GM20000 (cell line): Measurements from ENCODE around the gene TGFB1I1.
"Not testable (repeated sequence)": the region's sequence is repeated elsewhere in the genome, so short reads cannot be mapped to it uniquely, and the experiment has no call there.

Experiments used
- DNase-seq: peaks from one replicate; pipeline ENCODE4 v3.0.0; 2012; ENCODE audit warnings: low spot score
- TF ChIP-seq, protein P1 (sequence below): IDR thresholded peaks from 2 replicates; pipeline ENCODE4 v1.5.1; 2012; ENCODE audit warnings: mild to moderate bottlenecking, control low read depth; ENCODE audit errors: extremely low read depth, missing control alignments

The TGFB1I1 gene

DNA sequence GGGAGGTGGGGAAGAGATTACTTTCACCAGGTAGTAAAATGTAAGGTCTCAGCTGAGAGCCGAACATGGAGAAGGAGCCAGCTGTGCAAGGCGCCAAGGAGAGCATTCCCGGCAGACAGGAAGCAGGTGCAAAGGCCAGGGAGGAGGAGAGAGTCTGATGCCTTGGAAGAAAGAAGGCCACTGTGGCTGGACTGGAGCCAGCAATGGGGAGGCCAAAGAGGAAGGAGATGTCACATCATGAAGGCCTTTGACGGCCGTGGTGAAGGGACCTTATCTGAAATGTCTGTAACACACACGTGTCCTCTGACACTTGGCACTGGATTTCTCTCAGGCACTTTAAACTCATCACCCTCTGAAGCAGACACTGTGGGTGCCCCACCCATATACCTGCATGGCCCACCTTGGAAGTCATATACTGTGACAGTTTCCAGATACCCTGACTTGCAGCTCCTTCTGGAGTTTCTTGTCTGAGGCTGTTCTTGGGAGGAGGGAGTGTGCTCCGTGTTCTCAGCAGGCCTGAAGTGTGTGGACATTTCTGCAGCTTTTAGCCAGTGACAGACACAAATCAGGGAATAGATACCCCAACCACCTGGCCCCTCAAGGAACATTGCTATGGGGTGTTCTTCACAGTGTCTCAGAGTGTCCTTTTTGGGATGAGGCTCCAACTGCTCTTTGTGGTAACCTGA, 9.0 kb downstream of the TGFB1I1 start:
- TF ChIP-seq, protein P1, sequence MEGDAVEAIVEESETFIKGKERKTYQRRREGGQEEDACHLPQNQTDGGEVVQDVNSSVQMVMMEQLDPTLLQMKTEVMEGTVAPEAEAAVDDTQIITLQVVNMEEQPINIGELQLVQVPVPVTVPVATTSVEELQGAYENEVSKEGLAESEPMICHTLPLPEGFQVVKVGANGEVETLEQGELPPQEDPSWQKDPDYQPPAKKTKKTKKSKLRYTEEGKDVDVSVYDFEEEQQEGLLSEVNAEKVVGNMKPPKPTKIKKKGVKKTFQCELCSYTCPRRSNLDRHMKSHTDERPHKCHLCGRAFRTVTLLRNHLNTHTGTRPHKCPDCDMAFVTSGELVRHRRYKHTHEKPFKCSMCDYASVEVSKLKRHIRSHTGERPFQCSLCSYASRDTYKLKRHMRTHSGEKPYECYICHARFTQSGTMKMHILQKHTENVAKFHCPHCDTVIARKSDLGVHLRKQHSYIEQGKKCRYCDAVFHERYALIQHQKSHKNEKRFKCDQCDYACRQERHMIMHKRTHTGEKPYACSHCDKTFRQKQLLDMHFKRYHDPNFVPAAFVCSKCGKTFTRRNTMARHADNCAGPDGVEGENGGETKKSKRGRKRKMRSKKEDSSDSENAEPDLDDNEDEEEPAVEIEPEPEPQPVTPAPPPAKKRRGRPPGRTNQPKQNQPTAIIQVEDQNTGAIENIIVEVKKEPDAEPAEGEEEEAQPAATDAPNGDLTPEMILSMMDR, result no peak
- DNase-seq, result no peak

GRCh38 chr16:31483081-31483480, 11.1 kb downstream of the TGFB1I1 start, which contains the start of gene SLC5A2:
SLC5A2 (plus strand) TSS chr16:31483123; CDS start chr16:31483137, 14 bp downstream.
- no peak for DNase-seq
- TF ChIP-seq, protein P1, result no peak

DNA sequence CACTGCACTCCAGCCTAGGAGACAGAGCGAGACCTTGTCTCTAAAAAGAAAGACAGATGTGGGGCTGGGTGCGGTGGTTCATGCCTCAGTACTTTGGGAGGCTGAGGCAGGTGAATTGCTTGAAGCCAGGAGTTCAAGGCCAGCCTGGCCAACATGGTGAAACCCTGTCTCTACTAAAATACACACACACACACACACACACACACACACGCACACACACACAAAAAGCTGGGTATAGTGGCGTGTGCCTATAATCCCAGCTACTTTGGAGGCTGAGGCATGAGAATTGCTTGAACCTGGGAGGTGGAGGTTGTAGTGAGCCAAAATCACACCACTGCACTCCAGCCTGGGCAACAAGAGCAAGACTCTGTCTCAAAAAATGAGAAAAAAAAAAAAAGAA, 12.1 kb downstream of the TGFB1I1 start:
- DNase-seq, result not testable (repeated sequence)

- DNase-seq, result no peak
- TF ChIP-seq, protein P1, result no peak
Observed at GRCh38 chr16:31484491-31485171, 12.7 kb downstream of the TGFB1I1 start.

DNA sequence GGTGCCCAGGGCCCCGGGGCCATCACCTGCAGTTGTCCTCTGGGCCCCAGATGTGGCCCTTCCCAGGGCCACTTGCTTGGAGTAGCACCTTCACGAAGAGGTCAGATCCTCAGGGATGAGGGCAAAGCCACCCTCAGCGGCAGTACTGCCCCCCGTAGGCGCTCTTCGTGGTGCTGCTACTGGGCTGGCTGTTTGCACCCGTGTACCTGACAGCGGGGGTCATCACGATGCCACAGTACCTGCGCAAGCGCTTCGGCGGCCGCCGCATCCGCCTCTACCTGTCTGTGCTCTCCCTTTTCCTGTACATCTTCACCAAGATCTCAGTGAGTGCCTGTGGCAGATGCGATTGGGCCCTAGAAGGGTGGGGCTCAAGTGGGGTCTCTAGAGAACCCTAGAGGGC, 13.6 kb downstream of the TGFB1I1 start:
- TF ChIP-seq, protein P1, result no peak

DNA sequence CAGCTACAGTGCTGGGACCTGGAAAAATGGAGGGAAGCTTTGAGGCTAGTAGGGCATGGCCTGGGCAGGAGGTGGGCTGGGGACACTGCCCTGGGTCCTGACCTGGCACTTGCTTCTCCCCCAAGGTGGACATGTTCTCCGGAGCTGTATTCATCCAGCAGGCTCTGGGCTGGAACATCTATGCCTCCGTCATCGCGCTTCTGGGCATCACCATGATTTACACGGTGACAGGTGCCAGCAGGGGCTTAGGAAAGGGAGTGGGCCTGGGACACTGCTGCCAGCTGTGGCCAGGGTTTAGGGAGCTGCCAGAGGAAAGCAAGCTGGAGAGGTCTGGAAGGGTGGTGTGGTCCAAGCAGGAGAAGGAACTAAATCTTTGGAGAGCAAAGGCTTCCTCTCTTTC, 14.1 kb downstream of the TGFB1I1 start:
- DNase-seq, result no peak
- TF ChIP-seq, protein P1, result no peak

More for the DNA sequence above, 13.6 kb downstream of the TGFB1I1 start:
- no peak for DNase-seq

DNA sequence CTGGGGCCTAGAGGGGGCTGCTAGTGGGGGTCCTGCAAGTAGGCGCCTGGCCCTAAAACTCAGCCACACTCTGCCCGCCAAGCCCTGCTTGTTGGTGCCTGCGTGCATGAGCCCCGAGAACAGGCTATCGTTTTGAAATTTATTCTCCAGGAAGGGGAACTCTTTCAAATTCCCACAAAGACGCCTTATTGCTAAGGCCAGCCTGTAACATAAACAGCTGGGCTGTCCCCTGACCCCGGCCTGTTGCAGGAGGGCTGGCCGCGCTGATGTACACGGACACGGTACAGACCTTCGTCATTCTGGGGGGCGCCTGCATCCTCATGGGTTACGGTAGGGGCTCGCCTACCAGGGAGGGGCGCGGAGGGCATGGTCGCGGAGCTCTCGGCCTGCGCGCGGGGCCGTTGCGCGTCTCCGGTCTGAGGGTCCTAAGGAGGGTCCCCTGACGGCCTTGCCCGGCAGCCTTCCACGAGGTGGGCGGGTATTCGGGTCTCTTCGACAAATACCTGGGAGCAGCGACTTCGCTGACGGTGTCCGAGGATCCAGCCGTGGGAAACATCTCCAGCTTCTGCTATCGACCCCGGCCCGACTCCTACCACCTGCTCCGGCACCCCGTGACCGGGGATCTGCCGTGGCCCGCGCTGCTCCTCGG, 15.2 kb downstream of the TGFB1I1 start:
- TF ChIP-seq, protein P1, result no peak

More for the DNA sequence above, 15.2 kb downstream of the TGFB1I1 start:
- DNase-seq, result no peak
